Stimulated activated naive CD8-positive, alpha-beta T cell treated with anti-CD3 and anti-CD28 coated beads, Interleukin-15, amount 100 ng/mL, for 72 hours (primary cell): ENCODE data around the gene FXYD5.

Source experiments
- ATAC-seq: fragments of 150-1000 bp; cut with Tn5 transposase; 2 replicates; pipeline ENCODE4 v1.10.0; 2021; ENCODE audit warnings: mild to moderate bottlenecking, moderate library complexity
- DNase-seq, 2 donors: peaks; one replicate each; pipeline ENCODE4 v3.0.0; 2021 to 2022
- H3K27ac Mint-ChIP-seq, 2 donors: one replicate each; pipeline ENCODE4 v1.8.0; 2022; ENCODE audit warnings: mild to moderate bottlenecking in 2 of 2, mixed read lengths in 2 of 2, moderate library complexity in 2 of 2
- H3K27me3 Mint-ChIP-seq: one replicate; pipeline ENCODE4 v1.8.0; 2022; ENCODE audit warnings: mixed read lengths
- H3K4me1 Mint-ChIP-seq: one replicate; pipeline ENCODE4 v1.8.0; 2022; ENCODE audit warnings: mild to moderate bottlenecking, mixed read lengths
- H3K4me3 Mint-ChIP-seq, 2 donors: one replicate each; pipeline ENCODE4 v1.8.0; 2022; ENCODE audit warnings: mild to moderate bottlenecking in 2 of 2, mixed read lengths in 2 of 2, moderate library complexity in 1 of 2
- H3K9me3 Mint-ChIP-seq, 2 donors: one replicate each; pipeline ENCODE4 v1.8.0; 2022; ENCODE audit warnings: mixed read lengths in 2 of 2

FXYD5 gene

GRCh38 chr19:35155981-35156672 is 1.6 kb downstream of the FXYD5 start:
- DNase-seq (no peak), ATAC-seq (no peak)
- no peaks in the 10 kb centered on the region for H3K27me3 Mint-ChIP-seq
- peak overlapping the region; percentile 97 to 100 for H3K27ac Mint-ChIP-seq
- peaks cover 53% of the 10 kb centered on the region for H3K4me1 Mint-ChIP-seq
- peaks cover under 1 to 1% of the 10 kb centered on the region in 2 donors for H3K9me3 Mint-ChIP-seq
- peak overlapping the region; percentile 97 to 100 for H3K4me3 Mint-ChIP-seq

DNA sequence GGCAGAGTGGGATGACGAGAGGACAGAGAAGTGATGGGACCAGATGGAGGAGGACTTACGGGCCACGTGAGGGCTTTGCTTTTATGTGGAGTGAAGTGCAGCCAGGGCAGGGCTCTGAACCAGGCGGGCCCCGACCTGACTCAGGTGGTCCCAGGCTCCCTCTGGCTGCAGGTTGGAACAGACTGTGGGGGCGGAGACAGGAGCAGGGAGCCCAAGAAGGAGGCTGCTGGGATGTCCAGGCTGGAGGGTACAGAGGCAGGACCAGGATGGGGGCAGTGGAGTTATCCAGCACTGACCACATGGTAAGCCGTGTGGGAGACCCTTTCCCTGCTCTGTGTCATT is 2.1 kb downstream of the FXYD5 start:
- DNase-seq (peak in 1 of 2 donors; percentile 7), ATAC-seq (no peak)
- Mint-ChIP-seq H3K27ac (peak overlapping the region; percentile 97 to 100), H3K4me1 (peaks cover 58% of the 10 kb centered on the region), H3K4me3 (peak overlapping the region; percentile 97 to 100), H3K9me3 (peaks cover 6% of the 10 kb centered on the region in 2 donors), H3K27me3 (no peaks in the 10 kb centered on the region)

DNA sequence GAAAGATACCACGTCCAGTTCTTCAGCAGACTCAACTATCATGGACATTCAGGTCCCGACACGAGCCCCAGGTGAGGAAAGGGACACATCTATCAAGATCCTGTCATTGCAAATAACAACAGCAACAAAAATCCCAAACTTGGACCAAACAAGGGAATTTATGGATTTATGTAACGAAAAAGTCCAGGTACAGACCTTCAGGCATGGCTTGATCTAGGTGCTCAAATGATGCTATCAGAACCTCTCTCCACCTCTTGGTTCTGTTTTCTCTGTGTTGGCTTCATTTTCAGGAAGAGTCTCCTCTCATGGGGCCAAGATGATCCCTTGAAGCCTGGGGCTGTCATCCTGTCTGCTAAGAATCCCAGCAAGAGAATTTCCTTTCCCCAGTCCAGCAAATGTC is 2.9 kb downstream of the FXYD5 start:
- H3K27ac Mint-ChIP-seq, result peak overlapping the region in 1 of 2 donors; percentile 8
- no peak for ATAC-seq
- H3K9me3 Mint-ChIP-seq, result peaks cover 12 to 14% of the 10 kb centered on the region in 2 donors
- no peaks in the 10 kb centered on the region for H3K27me3 Mint-ChIP-seq
- peak overlapping the region in 1 of 2 donors; percentile 55 for H3K4me3 Mint-ChIP-seq
- peaks cover 58% of the 10 kb centered on the region for H3K4me1 Mint-ChIP-seq
- peak in 1 of 2 donors; percentile 2 for DNase-seq

DNA sequence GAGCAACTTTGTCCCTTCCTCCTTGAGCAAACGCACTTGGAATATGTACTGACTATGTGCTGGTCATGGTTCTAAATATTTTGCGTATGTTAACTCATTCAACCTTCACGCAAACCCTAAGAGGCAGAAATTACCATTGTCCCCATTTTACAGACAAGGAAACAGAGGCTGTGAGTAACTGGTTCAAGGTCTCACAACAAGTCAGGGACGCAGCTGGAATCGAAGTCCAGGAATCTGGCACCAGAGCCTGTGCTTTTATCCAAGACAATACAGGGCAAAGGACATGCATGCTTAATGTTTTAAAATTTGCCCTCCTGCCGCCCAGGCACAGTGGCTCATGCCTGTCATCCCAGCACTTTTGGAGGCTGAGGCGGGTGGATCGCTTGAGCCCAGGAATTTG is 5.1 kb downstream of the FXYD5 start:
- H3K4me1 Mint-ChIP-seq, result peaks cover 51% of the 10 kb centered on the region
- no peak overlapping the region for H3K27ac Mint-ChIP-seq
- no peak for ATAC-seq
- peaks cover 23 to 34% of the 10 kb centered on the region in 2 donors for H3K9me3 Mint-ChIP-seq
- no peak for DNase-seq
- no peaks in the 10 kb centered on the region for H3K27me3 Mint-ChIP-seq
- H3K4me3 Mint-ChIP-seq, result no peak overlapping the region

DNA sequence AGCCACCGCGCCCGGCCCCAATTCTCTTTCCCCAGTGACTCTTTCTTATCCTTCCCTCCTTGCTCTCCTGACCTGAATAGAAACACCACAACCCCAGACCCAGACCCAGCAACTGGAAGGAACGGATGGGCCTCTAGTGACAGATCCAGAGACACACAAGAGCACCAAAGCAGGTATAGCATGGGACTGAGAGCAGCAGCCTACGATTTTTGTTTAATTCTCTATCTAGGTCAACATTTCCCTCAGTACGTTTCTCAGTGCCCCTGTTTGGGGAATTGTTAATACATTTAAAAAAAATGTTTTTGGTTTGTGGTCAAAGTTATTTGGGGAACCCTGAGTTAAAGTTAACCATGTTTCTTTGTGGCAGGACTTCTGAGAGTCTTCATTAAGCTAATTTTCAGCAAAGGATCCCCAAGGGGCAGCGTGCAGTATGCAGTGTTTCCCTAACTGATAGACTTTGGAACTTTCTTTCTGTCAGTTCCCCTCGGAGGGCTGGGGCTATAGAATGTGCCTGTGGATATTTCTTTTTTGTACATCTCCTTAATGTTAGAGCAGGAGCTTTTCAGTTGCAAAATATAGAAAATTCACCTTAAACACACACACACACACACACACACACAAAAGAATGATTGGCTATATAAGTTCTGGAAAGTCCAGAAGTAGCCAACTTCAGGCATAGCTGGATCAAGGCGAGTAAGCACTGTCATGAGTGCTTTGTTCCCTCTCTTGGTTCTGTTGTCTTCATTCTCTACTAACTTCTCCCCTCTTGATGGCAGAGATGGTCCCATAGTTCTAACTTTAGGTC is 6.3 kb downstream of the FXYD5 start:
- Mint-ChIP-seq H3K27ac (no peak overlapping the region), H3K9me3 (peaks cover 33 to 45% of the 10 kb centered on the region in 2 donors), H3K27me3 (no peaks in the 10 kb centered on the region), H3K4me1 (peaks cover 54% of the 10 kb centered on the region), H3K4me3 (no peak overlapping the region)
- DNase-seq (no peak), ATAC-seq (no peak)

DNA sequence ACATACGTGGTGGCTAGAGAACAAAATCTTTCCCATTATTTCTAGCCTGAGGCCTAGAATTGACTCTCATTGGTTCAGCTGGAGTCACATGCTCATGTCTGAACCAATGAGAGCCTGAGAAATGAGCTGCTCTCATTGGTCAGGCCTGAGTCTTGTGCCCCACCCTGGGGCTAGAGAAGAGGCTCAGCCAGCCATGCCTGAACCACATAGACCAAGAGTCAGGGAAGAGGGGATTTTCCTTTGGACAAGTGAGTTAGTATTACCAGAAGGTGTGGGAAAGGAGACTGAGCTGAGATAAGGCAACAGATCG is 6.9 kb downstream of the FXYD5 start:
- ATAC-seq (no peak), DNase-seq (no peak)
- H3K4me3 Mint-ChIP-seq, result no peak overlapping the region
- peaks cover 51% of the 10 kb centered on the region for H3K4me1 Mint-ChIP-seq
- no peak overlapping the region for H3K27ac Mint-ChIP-seq
- peaks cover 38 to 51% of the 10 kb centered on the region in 2 donors for H3K9me3 Mint-ChIP-seq
- no peaks in the 10 kb centered on the region for H3K27me3 Mint-ChIP-seq

DNA sequence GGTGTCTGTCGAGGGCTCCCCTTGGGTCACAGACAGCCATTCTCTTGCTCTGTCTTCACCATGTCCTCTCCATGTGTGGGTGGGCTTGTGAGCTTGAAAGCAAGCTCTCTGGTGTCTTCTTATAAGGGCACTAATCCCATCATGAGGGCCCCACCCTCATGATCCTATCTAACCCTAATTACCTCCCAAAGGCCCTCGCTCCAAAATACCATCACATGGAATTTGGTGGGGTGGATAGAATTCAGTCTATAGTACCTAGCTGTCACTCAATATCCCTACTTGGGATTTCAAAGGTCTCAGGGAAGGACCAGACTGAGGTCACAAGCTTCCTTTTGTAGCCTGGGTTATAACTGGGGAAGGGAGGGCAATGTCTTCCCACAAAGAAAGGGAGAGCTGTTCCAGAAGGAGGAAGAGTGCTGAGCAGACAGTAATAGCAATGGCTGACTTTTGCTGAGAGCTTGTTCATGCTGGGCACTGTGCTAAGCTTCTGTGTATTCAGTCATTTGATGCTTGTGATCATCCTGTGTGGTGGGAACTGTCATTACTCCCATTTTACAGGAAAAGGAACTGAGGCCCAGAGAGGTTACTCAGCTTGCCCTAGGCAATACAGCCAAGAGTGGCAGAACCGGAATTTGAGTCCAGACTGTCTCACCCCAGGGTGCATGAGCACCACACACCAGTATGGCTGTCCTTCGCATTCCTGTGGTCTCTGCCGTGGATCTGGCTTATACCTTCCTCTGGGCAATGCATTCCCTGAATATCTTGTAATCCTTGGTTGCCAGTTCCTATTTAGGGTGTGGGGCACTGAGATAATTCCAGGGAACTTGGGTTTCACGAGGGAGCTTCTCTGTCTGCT is 8.2 kb downstream of the FXYD5 start:
- Mint-ChIP-seq H3K9me3 (peaks cover 42 to 60% of the 10 kb centered on the region in 2 donors), H3K4me3 (no peak overlapping the region), H3K4me1 (peaks cover 54% of the 10 kb centered on the region), H3K27ac (no peak overlapping the region), H3K27me3 (no peaks in the 10 kb centered on the region)
- ATAC-seq (no peak), DNase-seq (no peak)

GRCh38 chr19:35164418-35164817 is 9.9 kb downstream of the FXYD5 start:
- H3K9me3 Mint-ChIP-seq, result peaks cover 42 to 60% of the 10 kb centered on the region in 2 donors
- peaks cover 44% of the 10 kb centered on the region for H3K4me1 Mint-ChIP-seq
- H3K4me3 Mint-ChIP-seq, result no peak overlapping the region
- DNase-seq, result no peak
- no peak overlapping the region for H3K27ac Mint-ChIP-seq
- ATAC-seq, result no peak
- H3K27me3 Mint-ChIP-seq, result no peaks in the 10 kb centered on the region

DNA sequence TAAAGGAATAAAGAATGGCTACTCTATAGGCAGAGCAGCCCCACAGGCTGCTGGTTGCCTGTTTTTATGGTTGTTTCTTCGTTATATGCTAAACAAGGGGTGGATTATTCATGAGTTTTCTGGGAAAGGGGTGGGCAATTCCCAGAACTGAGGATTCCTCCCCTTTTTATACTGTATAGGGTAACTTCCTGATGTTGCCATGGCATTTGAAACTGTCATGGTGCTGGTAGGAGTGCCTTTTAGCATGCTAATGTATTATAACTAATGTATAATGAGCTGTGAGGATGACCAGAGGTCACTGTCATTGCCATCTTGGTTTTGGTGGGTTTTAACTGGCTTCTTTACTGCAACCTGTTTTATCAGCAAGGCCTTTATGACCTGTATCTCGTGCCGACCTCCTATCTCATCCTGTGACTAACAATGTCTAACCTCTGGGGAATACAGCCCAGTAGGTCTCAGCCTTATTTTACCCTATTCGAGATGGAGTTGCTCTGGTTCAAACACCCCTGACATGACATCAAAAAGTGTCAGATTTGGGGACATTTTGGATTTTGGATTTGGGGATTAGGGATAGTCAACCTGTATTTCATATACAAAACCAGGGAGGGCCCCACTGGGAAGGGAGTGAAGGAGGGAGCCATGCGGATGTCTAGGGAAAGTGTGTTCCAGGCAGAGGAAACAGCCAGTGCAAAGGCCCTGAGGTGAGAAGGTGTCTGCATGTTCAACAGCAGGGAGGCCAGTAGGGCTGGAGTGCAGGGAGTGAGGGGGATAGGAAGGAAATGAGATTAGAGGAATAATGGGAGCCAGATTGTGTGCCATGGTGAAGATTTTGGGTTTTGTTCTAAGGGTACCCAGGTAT is 10.9 kb downstream of the FXYD5 start:
- Mint-ChIP-seq H3K27ac (no peak overlapping the region), H3K27me3 (no peaks in the 10 kb centered on the region), H3K4me3 (peak overlapping the region in 1 of 2 donors; percentile 41), H3K9me3 (peaks cover 42 to 60% of the 10 kb centered on the region in 2 donors), H3K4me1 (peaks cover 45% of the 10 kb centered on the region)
- DNase-seq, result no peak
- ATAC-seq, result no peak

GRCh38 chr19:35166100-35167063 is 11.8 kb downstream of the FXYD5 start:
- ATAC-seq, result no peak
- H3K27me3 Mint-ChIP-seq, result no peaks in the 10 kb centered on the region
- H3K4me3 Mint-ChIP-seq, result no peak overlapping the region
- peaks cover 40% of the 10 kb centered on the region for H3K4me1 Mint-ChIP-seq
- peak overlapping the region in 1 of 2 donors; percentile 54 for H3K27ac Mint-ChIP-seq
- peaks cover 38 to 56% of the 10 kb centered on the region in 2 donors for H3K9me3 Mint-ChIP-seq
- DNase-seq, result no peak

GRCh38 chr19:35167251-35168119 is 12.9 kb downstream of the FXYD5 start:
- Mint-ChIP-seq H3K4me3 (no peak overlapping the region), H3K27me3 (no peaks in the 10 kb centered on the region), H3K27ac (peak overlapping the region in 1 of 2 donors; percentile 76), H3K4me1 (peaks cover 45% of the 10 kb centered on the region), H3K9me3 (peaks cover 29 to 45% of the 10 kb centered on the region in 2 donors)
- DNase-seq, result no peak
- no peak for ATAC-seq

DNA sequence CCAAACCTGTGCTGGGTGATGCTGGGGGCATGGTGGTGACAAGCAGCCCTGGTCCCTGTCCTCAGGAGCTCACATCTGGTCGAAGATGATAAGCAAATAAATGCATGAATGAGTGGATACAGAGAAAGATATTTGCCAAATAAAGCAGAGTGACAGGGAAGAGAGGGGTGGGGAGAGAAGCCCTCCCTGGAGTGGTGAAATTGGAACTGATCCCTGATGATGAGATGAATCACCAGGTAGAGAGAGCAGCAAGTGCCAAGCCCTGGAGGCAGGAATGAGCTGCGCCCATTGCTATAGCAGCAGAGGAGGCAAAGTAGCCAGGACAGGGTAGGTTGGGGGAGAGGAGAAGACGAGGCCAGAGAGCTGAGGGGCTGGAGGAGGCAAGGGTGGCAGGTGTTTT is 13.7 kb downstream of the FXYD5 start:
- Mint-ChIP-seq H3K9me3 (peaks cover 27 to 38% of the 10 kb centered on the region in 2 donors), H3K4me1 (peaks cover 45% of the 10 kb centered on the region), H3K27me3 (no peaks in the 10 kb centered on the region), H3K27ac (no peak overlapping the region), H3K4me3 (no peak overlapping the region)
- ATAC-seq, result no peak
- no peak for DNase-seq

GRCh38 chr19:35169221-35169995 is 14.9 kb downstream of the FXYD5 start:
- Mint-ChIP-seq H3K4me1 (peaks cover 45% of the 10 kb centered on the region), H3K27me3 (no peaks in the 10 kb centered on the region), H3K27ac (peak overlapping the region; percentile 31 to 88), H3K4me3 (no peak overlapping the region), H3K9me3 (peaks cover 21 to 28% of the 10 kb centered on the region in 2 donors)
- ATAC-seq, result no peak
- no peak for DNase-seq
